AG08395 (cell line): ENCODE data around the gene GCK.
"Not testable (repeated sequence)": the region's sequence is repeated elsewhere in the genome, so short reads cannot be mapped to it uniquely, and the experiment has no call there.

Experiments
- DNase-seq: peaks from one replicate; pipeline ENCODE4 v3.0.0; 2012; ENCODE audit warnings: mixed read lengths, low spot score

Gene GCK

GRCh38 chr7:44180631-44181030 lies 8.6 kb downstream of the GCK start:
- no peak for DNase-seq

- peak; percentile 43 for DNase-seq
Measured at GRCh38 chr7:44177570-44178131, 11.6 kb downstream of the GCK start.

- no peak for DNase-seq
Measured at GRCh38 chr7:44176486-44176885, 12.8 kb downstream of the GCK start.

DNA sequence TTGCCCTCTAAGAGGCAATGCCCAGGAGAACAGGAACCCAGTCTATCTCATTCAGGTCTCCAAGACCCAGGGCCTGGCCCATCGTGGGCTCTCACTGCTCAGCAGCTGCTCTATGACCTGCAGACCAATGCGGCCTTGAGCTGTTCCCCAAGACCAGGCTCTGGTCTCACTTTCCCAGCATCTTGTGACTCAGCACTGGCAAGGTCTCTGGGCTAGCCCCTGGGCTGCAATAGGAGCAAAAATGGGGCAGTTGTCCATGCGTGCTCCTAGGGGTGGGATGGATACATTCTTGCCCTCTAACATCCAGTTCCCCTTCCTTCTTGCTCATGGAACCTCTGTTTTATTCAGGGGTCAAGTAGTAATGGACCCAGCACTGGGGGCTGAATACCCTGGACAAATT lies 13.5 kb downstream of the GCK start:
- DNase-seq, result no peak

DNA sequence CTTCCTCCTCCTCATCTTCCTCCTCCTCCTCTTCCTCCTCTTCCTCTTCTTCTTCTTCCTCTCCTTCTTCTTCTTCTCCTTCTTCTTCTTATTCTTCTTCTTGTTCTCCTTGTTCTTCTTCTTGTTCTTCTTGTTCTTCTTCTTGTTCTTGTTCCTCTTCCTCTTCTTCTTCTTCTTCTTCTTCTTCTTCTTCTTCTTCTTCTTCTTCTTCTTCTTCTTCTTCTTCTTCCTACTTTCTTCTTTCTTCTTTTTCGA lies 14.6 kb downstream of the GCK start:
- not testable (repeated sequence) for DNase-seq

DNA sequence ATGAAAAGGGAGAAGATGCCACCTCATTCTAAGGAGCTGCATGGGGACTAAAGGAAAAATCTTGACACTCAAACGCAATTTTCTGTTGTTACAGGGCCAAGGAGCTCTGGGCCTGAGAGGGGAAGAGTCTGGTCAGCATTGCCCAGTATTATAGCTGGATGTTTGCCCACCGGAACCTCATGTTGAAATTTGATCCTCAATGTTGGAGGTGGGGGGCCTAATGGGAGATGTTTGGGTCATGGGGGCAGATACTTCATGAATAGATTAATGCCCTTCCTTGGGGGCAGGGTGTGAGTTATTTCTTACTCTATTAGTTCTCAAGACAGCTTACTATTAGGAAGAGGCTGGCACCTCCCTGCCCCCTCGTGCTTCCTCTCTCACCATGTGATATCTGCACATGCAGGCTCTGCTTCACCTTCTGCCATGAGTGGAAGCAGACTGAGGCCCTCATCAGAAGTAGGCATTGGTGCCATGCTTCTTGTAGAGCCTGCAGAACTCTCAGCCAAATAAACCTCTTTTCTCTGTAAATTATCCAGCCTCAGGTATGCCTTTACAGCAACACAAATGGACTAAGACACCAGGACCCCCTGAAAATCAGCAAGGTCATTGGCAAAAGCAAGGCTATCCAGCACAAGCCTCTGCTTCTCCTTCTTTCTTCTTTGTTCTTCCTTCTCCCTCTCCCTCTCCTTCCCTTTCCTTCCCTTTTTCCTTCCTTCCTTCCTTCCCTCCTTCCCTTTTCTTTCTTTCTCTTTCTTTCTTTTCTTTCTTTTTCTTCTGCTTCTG lies 15.1 kb downstream of the GCK start:
- no peak for DNase-seq

DNA sequence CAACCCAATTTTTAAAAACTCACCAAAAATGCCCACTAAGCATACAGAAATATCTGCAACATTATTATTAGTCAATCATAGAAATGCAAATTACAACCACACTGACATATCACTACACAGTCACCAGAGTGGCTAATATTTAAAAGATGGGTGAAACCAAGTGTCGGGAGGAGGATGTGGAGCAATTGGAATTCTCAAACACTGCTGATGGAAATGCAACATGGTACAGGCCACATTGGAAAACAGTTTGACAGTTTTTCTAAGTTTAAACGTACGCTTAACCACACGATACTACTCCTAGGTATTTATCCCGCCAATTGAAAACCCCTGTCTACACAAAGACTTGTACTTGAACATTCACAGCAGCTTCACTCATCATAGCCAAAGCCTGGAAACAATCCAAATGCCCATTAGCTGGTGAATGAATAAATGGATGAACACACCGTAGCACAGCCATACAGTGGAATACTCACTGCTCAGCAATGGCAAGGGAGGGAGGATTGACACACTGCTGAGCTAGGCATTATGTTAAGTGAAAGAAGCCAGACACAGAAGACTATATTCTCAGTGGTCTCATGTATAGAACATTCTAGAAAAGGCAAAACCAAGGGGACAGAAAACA lies 16.3 kb downstream of the GCK start:
- DNase-seq, result no peak

GRCh38 chr7:44172352-44172751 lies 16.9 kb downstream of the GCK start:
- no peak for DNase-seq

GRCh38 chr7:44171901-44172300 lies 17.3 kb downstream of the GCK start:
- not testable (repeated sequence) for DNase-seq

GRCh38 chr7:44167920-44168319 lies 21.3 kb downstream of the GCK start:
- no peak for DNase-seq

DNA sequence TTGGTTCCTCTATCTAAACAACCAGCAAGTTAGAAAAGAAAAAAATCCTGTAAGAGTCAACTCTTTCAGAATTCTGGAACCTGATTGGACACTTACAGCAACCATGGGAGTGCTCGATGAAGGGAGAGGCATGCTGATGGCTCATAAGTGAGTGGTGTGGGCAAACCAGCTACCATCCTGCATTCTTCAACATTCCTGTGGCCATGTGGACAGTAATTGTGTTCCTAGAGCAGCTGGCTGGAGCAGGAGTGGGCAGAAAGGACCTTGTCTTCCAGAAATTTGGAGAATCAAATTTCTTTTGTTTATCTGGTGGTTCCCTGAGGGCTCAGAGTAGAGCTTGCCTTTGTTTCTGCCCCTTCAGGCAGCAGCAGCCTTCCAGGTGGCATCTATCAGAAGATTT lies 25.6 kb downstream of the GCK start:
- peak; percentile 97 for DNase-seq

DNA sequence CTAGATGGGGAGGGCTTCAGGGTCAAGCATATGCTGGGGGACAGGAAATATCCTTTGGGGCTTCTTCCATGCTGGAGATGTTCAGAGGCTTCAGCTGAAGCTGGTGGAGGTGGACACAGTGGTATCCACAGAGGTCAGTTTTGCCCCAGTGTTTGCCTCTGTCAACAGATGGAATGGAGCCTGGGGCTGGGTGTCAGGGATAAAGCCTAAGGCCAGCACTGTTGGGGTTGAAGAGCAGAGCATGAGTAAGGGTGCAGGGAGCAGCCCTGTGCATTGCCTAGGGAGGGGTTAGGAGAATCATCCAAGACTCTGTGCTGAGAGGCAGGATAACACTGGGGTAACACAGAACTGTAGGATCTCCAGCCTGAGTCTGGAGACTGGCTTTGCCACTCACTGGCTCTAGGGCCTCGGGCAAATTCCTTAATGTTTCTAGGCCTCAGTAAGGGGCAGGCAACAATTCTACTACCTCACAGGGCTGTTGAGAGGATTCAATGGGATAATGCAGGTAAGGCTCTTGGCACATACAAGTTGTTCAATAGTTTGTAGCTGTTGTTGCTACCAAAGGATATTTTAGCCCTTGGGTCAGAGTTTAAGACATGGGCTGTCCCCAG lies 26.3 kb downstream of the GCK start:
- no peak for DNase-seq

DNA sequence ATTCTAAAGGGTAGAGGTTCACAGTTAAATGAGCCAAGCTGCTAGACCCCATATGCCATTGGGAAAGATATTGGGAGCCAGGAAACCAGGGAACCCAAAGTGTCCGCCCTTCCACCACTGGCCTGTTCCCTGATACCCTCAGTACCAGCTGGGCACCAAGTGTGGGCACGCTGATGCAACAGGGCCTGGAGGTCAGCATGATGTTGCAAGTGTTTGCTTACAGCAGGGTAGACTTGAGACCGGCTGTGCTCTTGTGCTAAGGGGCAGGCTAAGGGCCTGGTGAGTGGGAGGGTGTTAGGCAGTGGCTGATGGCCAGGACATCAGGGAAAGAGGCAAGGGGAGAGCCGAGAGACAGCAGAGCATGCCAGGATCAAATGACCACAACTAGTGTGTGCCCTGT lies 27.1 kb downstream of the GCK start:
- no peak for DNase-seq

DNA sequence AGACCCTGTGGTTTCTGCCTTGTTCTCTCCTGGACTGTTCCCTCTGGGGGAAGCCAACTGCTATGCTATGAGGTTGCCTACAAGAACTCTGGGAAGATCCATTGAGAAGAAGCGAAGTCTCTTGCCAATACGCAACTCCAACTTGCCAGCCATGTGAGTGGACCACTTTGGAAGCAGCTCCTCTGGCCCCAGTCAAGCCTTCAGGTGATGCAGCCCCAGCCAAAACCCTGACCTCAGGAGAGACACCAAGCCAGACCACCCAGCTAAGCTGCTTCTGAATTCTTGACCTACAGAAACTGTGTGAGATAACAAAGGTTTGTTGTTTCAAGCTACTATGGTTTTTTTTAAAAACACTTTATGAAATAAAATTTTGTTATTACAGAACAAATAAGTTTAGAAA lies 27.9 kb downstream of the GCK start:
- DNase-seq, result no peak

- DNase-seq, result no peak
Measured at GRCh38 chr7:44159824-44160630, 29.2 kb downstream of the GCK start.

DNA sequence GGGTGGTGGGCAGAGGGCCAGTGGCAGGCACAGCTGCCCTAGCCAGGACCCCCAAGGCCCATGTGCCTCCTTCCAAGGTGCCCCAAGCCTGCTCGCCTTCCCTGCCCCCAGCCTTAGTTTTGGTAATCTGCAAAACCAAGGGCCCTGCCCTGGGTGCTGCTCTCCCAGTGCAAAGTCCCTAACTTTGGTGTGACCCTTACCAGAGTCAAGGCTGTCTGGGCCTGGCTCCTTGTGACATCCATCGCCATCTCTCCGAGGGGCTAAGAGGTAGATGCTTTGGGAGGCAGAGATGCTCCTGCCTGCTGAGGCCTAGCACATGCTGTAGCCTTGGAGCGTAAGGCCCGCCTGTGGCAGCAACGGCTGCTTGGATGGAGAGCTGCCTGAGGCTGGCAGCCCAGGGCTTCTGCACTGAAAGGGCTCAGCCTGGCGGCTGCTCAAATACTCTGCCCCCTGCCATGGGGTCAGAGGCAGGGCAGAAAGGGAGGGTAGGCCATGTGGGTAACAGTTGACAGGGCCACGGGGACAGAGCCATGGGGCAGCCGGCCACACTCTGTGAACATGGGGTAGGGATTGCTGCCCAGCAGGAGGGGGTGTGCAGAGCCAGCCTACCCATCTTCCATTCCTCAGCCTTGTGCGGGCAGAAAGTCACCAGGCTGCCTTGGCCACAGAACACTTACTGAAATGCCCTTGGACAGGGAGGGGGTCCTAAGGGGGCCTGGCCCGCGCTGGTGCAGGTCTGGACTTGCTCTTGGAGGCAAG lies 30.2 kb downstream of the GCK start:
- no peak for DNase-seq

DNA sequence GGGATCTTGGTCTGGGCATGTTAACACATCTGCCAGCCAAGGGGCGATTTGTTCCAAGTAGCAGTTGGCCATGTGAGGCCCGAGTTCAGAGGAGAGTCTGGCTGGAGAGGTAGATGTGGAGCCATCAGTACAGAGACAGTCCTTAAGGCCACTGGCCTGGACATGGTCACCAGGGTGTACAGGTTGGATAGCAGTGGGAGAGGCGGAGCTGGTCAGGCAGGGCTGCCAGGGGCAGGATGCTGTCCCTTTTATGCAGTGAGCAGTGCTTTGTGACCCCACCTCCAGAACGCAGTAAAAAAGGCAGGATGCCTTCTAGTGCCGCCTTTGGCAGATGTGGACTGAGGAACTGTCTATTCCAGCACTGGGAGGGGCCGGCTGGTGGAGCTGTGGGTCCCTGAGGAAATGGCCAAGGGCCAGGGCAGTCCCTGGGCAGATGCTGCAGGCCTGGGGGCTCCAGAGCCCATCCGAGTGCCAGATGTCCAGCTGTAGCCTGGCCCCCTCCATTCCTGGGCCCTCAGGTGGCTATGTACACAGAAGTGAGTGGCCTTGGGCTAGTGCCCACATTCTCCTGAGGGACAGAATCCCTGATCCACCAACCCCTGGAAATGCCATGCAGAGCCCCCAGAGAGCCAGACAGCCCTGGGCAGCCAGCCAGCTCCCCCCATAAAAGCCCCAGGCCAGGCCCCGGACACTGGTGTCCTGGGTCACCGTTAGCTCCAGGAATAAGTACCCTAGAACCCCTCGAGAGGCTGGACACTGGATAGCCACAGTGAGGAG lies 31.0 kb downstream of the GCK start:
- no peak for DNase-seq

GRCh38 chr7:44157116-44158080 lies 31.8 kb downstream of the GCK start:
- DNase-seq, result no peak

GRCh38 chr7:44156453-44157010 lies 32.7 kb downstream of the GCK start:
- no peak for DNase-seq
